ENCODE data around the gene EPS15. TPM values are rescaled to one million over a fixed set of nuclear protein-coding genes. Genes with fewer than 3 reads are reported as not detected.

EPS15 gene
- total and polyA plus RNA-seq, 10 of the 15 experiments (the other 5 are each of a cell fraction or from before 2014, with no cell fraction given), result 24.7 to 87.8 (median 56.3) TPM

GRCh38 chr1:51504806-51505525, 14.1 kb downstream of the EPS15 start:
- POLR2A ChIA-PET, result interaction anchor here (0.6 to 6.8 kb wide), 16 partner anchors 8 to 231 kb away, joined by 3 to 83 read pairs (median 4); partner anchors contain the start of gene EPS15
- peak; percentile 60 for DNase-seq (ENCODE audit: low read depth, low spot score)
- in situ Hi-C loops (cut with MboI), result no loop called here
- Histone ChIP-seq H3K4me1 (ENCODE audit: control insufficient read depth, insufficient read depth, low read length) (peaks cover 41% of the 10 kb centered on the region), H3K9me3 (replicated peaks; ENCODE audit: control insufficient read depth, insufficient read depth, low read length) (peaks cover 1% of the 10 kb centered on the region; the same call in 2 of the 3 replicates), H3K9ac (ENCODE audit: control insufficient read depth, insufficient read depth, low read length) (peak overlapping the region; percentile 73), H3K36me3 (ENCODE audit: control insufficient read depth in 2 of 2, insufficient read depth in 2 of 2, low read length in 1 of 2) (peaks cover 0 to 2% of the 10 kb centered on the region in 2 experiments; a peak in 1 of 4 replicates), H3K4me3 (peak overlapping the region; percentile 50), H4K20me1 (ENCODE audit: control insufficient read depth, insufficient read depth) (no peaks in the 10 kb centered on the region), H3K4me2 (ENCODE audit: control insufficient read depth, insufficient read depth) (peak overlapping the region; percentile 79), H3K79me2 (ENCODE audit: control insufficient read depth, insufficient read depth, low read length) (peaks cover 95% of the 10 kb centered on the region), H3K27me3 (replicated peaks in 1 of 2; ENCODE audit: control insufficient read depth in 2 of 2, insufficient read depth in 2 of 2, low read length in 1 of 2) (no peaks in the 10 kb centered on the region), H3K27ac (ENCODE audit: control insufficient read depth, insufficient read depth) (peak overlapping the region; percentile 95), H2AFZ (ENCODE audit: control insufficient read depth, low read depth, low read length) (0 out of 2 replicates have a peak overlapping the region, but pooled peaks have one; percentile 29)
- peak; percentile 66 for ATAC-seq
- no TSS peak for BruUV-seq (replicated peaks)
- intact Hi-C loops (cut with micrococcal nuclease; ENCODE audit: unreplicated experiment), result loop anchor here (2.0 kb wide), 1 partner anchor 14 kb away; no protein-coding TSS in a partner anchor
- 1% methylated on average over 11 of the region's 11 CpGs for WGBS (ENCODE audit: insufficient coverage, insufficient replicate concordance, low lambda C conversion rate, missing lambda C conversion rate)
- SMC1A ChIA-PET (ENCODE audit: uncharacterized antibody, unreplicated experiment), result interaction anchor here (0.8 to 10.1 kb wide), 12 partner anchors 9 to 894 kb away, joined by 3 to 147 read pairs (median 4); partner anchors contain the start of gene EPS15
- FAIRE-seq, result no peak
- CTCF ChIA-PET, result interaction anchor here (0.8 to 2.8 kb wide), 6 partner anchors 8 to 42 kb away, joined by 3 to 19 read pairs (median 6); no protein-coding TSS in a partner anchor
- RAD21 ChIA-PET (ENCODE audit: unreplicated experiment), result interaction anchor here (0.9 to 7.2 kb wide), 9 partner anchors 8 to 222 kb away, joined by 3 to 111 read pairs (median 7); partner anchors contain the start of gene EPS15
- peak; percentile 61; the same call in 1 of the 2 replicates for TF ChIP-seq EED (IDR thresholded peaks at IDR 0.05; ENCODE audit: low read depth)
- no peak for TF ChIP-seq SREBF1 (IDR thresholded peaks at IDR 0.05; ENCODE audit: low read length)
- TF ChIP-seq, protein P1, sequence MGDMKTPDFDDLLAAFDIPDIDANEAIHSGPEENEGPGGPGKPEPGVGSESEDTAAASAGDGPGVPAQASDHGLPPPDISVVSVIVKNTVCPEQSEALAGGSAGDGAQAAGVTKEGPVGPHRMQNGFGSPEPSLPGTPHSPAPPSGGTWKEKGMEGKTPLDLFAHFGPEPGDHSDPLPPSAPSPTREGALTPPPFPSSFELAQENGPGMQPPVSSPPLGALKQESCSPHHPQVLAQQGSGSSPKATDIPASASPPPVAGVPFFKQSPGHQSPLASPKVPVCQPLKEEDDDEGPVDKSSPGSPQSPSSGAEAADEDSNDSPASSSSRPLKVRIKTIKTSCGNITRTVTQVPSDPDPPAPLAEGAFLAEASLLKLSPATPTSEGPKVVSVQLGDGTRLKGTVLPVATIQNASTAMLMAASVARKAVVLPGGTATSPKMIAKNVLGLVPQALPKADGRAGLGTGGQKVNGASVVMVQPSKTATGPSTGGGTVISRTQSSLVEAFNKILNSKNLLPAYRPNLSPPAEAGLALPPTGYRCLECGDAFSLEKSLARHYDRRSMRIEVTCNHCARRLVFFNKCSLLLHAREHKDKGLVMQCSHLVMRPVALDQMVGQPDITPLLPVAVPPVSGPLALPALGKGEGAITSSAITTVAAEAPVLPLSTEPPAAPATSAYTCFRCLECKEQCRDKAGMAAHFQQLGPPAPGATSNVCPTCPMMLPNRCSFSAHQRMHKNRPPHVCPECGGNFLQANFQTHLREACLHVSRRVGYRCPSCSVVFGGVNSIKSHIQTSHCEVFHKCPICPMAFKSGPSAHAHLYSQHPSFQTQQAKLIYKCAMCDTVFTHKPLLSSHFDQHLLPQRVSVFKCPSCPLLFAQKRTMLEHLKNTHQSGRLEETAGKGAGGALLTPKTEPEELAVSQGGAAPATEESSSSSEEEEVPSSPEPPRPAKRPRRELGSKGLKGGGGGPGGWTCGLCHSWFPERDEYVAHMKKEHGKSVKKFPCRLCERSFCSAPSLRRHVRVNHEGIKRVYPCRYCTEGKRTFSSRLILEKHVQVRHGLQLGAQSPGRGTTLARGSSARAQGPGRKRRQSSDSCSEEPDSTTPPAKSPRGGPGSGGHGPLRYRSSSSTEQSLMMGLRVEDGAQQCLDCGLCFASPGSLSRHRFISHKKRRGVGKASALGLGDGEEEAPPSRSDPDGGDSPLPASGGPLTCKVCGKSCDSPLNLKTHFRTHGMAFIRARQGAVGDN (IDR thresholded peaks at IDR 0.05), result peak; percentile 47; the same call in 1 of the 2 replicates
- peak; percentile 70 for TF ChIP-seq ATF2 (IDR thresholded peaks at IDR 0.05; ENCODE audit: low read length)
- TF ChIP-seq EZH2 (IDR thresholded peaks at IDR 0.05; ENCODE audit: borderline replicate concordance, control insufficient read depth, low read depth, low read length), result no peak
- peak; percentile 49 for TF ChIP-seq CBFB (IDR thresholded peaks at IDR 0.05; ENCODE audit: low read depth)
- TF ChIP-seq, protein P2, sequence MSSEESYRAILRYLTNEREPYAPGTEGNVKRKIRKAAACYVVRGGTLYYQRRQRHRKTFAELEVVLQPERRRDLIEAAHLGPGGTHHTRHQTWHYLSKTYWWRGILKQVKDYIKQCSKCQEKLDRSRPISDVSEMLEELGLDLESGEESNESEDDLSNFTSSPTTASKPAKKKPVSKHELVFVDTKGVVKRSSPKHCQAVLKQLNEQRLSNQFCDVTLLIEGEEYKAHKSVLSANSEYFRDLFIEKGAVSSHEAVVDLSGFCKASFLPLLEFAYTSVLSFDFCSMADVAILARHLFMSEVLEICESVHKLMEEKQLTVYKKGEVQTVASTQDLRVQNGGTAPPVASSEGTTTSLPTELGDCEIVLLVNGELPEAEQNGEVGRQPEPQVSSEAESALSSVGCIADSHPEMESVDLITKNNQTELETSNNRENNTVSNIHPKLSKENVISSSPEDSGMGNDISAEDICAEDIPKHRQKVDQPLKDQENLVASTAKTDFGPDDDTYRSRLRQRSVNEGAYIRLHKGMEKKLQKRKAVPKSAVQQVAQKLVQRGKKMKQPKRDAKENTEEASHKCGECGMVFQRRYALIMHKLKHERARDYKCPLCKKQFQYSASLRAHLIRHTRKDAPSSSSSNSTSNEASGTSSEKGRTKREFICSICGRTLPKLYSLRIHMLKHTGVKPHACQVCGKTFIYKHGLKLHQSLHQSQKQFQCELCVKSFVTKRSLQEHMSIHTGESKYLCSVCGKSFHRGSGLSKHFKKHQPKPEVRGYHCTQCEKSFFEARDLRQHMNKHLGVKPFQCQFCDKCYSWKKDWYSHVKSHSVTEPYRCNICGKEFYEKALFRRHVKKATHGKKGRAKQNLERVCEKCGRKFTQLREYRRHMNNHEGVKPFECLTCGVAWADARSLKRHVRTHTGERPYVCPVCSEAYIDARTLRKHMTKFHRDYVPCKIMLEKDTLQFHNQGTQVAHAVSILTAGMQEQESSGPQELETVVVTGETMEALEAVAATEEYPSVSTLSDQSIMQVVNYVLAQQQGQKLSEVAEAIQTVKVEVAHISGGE (CRISPR knock-in tag; IDR thresholded peaks at IDR 0.05), result no peak
- no peak for TF ChIP-seq MXI1 (IDR thresholded peaks at IDR 0.05; ENCODE audit: low read depth, low read length)
- no peak for TF ChIP-seq ZZZ3 (IDR thresholded peaks at IDR 0.05; ENCODE audit: control insufficient read depth, insufficient read length, low read depth)
- no peak for TF ChIP-seq JUND (IDR thresholded peaks at IDR 0.05; ENCODE audit: low read depth, low read length)
- no peak for TF ChIP-seq IRF5 (IDR thresholded peaks at IDR 0.05; ENCODE audit: borderline replicate concordance)
